ENCODE data around the gene RPL13. TPM values are rescaled to one million over a fixed set of nuclear protein-coding genes. Genes with fewer than 3 reads are reported as not detected.

The RPL13 gene
- total and polyA plus RNA-seq, 2 of the 13 experiments (the other 11 are each of a cell fraction or from before 2014, with no cell fraction given), result 2,988 to 4,411 TPM

- TF ChIP-seq, protein P1, sequence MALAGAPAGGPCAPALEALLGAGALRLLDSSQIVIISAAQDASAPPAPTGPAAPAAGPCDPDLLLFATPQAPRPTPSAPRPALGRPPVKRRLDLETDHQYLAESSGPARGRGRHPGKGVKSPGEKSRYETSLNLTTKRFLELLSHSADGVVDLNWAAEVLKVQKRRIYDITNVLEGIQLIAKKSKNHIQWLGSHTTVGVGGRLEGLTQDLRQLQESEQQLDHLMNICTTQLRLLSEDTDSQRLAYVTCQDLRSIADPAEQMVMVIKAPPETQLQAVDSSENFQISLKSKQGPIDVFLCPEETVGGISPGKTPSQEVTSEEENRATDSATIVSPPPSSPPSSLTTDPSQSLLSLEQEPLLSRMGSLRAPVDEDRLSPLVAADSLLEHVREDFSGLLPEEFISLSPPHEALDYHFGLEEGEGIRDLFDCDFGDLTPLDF (CRISPR knock-in tag; IDR thresholded peaks at IDR 0.05), result no peak
- TF ChIP-seq ZNF776 (CRISPR knock-in tag; IDR thresholded peaks at IDR 0.05), result 0 out of 2 replicates have a peak, but pooled peaks have one; percentile 23
- no peak for TF ChIP-seq MTA1 (CRISPR knock-in tag; IDR thresholded peaks at IDR 0.05; ENCODE audit: borderline replicate concordance)
- 0 out of 2 replicates have a peak, but pooled peaks have one; percentile 46 for TF ChIP-seq KDM5B (CRISPR knock-in tag; IDR thresholded peaks at IDR 0.05; ENCODE audit: borderline replicate concordance)
- TF ChIP-seq SMAD1 (CRISPR knock-in tag; IDR thresholded peaks at IDR 0.05; ENCODE audit: borderline replicate concordance, low read depth), result no peak
- no peak for TF ChIP-seq ZUFSP (CRISPR knock-in tag; IDR thresholded peaks at IDR 0.05; ENCODE audit: borderline replicate concordance)
- TF ChIP-seq, protein P2, sequence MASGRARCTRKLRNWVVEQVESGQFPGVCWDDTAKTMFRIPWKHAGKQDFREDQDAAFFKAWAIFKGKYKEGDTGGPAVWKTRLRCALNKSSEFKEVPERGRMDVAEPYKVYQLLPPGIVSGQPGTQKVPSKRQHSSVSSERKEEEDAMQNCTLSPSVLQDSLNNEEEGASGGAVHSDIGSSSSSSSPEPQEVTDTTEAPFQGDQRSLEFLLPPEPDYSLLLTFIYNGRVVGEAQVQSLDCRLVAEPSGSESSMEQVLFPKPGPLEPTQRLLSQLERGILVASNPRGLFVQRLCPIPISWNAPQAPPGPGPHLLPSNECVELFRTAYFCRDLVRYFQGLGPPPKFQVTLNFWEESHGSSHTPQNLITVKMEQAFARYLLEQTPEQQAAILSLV (CRISPR knock-in tag; IDR thresholded peaks at IDR 0.05; ENCODE audit: borderline replicate concordance), result no peak
- no peak for TF ChIP-seq LCORL (IDR thresholded peaks at IDR 0.05)
- TF ChIP-seq LCORL (CRISPR knock-in tag; IDR thresholded peaks at IDR 0.05), result 0 out of 2 replicates have a peak, but pooled peaks have one; percentile 16
- no peak for TF ChIP-seq SNAI1 (CRISPR knock-in tag; IDR thresholded peaks at IDR 0.05; ENCODE audit: borderline replicate concordance)
- peak; percentile 17; the same call in 1 of the 2 replicates for TF ChIP-seq KMT2A (CRISPR knock-in tag; IDR thresholded peaks at IDR 0.05)
- TF ChIP-seq MXI1 (IDR thresholded peaks at IDR 0.05; ENCODE audit: borderline replicate concordance, low read depth, low read length), result peak; percentile 79; the same call in 2 of the 3 replicates
- TF ChIP-seq HNRNPK (IDR thresholded peaks at IDR 0.05; ENCODE audit: low read depth, low read length, poor library complexity, severe bottlenecking), result no peak
- no peak for TF ChIP-seq SIX4 (CRISPR knock-in tag; IDR thresholded peaks at IDR 0.05)
- TF ChIP-seq, protein P3, sequence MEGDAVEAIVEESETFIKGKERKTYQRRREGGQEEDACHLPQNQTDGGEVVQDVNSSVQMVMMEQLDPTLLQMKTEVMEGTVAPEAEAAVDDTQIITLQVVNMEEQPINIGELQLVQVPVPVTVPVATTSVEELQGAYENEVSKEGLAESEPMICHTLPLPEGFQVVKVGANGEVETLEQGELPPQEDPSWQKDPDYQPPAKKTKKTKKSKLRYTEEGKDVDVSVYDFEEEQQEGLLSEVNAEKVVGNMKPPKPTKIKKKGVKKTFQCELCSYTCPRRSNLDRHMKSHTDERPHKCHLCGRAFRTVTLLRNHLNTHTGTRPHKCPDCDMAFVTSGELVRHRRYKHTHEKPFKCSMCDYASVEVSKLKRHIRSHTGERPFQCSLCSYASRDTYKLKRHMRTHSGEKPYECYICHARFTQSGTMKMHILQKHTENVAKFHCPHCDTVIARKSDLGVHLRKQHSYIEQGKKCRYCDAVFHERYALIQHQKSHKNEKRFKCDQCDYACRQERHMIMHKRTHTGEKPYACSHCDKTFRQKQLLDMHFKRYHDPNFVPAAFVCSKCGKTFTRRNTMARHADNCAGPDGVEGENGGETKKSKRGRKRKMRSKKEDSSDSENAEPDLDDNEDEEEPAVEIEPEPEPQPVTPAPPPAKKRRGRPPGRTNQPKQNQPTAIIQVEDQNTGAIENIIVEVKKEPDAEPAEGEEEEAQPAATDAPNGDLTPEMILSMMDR (CRISPR knock-in tag; IDR thresholded peaks at IDR 0.05), result no peak
- TF ChIP-seq, protein P4, sequence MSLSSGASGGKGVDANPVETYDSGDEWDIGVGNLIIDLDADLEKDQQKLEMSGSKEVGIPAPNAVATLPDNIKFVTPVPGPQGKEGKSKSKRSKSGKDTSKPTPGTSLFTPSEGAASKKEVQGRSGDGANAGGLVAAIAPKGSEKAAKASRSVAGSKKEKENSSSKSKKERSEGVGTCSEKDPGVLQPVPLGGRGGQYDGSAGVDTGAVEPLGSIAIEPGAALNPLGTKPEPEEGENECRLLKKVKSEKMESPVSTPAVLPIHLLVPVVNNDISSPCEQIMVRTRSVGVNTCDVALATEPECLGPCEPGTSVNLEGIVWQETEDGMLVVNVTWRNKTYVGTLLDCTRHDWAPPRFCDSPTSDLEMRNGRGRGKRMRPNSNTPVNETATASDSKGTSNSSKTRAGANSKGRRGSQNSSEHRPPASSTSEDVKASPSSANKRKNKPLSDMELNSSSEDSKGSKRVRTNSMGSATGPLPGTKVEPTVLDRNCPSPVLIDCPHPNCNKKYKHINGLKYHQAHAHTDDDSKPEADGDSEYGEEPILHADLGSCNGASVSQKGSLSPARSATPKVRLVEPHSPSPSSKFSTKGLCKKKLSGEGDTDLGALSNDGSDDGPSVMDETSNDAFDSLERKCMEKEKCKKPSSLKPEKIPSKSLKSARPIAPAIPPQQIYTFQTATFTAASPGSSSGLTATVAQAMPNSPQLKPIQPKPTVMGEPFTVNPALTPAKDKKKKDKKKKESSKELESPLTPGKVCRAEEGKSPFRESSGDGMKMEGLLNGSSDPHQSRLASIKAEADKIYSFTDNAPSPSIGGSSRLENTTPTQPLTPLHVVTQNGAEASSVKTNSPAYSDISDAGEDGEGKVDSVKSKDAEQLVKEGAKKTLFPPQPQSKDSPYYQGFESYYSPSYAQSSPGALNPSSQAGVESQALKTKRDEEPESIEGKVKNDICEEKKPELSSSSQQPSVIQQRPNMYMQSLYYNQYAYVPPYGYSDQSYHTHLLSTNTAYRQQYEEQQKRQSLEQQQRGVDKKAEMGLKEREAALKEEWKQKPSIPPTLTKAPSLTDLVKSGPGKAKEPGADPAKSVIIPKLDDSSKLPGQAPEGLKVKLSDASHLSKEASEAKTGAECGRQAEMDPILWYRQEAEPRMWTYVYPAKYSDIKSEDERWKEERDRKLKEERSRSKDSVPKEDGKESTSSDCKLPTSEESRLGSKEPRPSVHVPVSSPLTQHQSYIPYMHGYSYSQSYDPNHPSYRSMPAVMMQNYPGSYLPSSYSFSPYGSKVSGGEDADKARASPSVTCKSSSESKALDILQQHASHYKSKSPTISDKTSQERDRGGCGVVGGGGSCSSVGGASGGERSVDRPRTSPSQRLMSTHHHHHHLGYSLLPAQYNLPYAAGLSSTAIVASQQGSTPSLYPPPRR (CRISPR knock-in tag; IDR thresholded peaks at IDR 0.05; ENCODE audit: borderline replicate concordance), result peak; percentile 21; the same call in 1 of the 2 replicates
Measured at GRCh38 chr16:89545831-89546574, 14.5 kb upstream of the RPL13 start (continued).
